Neural progenitor cell (in vitro differentiated cells): Measurements from ENCODE around the gene PRDX1. TPM values are rescaled to one million over a fixed set of nuclear protein-coding genes. Genes with fewer than 3 reads are reported as not detected.
"Not testable (repeated sequence)": the region's sequence is repeated elsewhere in the genome, so short reads cannot be mapped to it uniquely, and the experiment has no call there.

Source experiments
- DNase-seq: peaks from one replicate; pipeline ENCODE4 v3.0.0-alpha.2; 2016; ENCODE audit warnings: low spot score
- H2AFZ ChIP-seq: fragments of 200-600 bp; sonication (generic); replicated peaks from 2 replicates; pipeline ENCODE4 v1.6.1; 2016; ENCODE audit warnings: antibody characterized with exemption
- H3F3A ChIP-seq: fragments of 200-600 bp; sonication (generic); 2 replicates; pipeline ENCODE4 v1.6.1; 2016; ENCODE audit warnings: antibody characterized with exemption, low read depth
- H3K27ac ChIP-seq: fragments of 200-600 bp; sonication (generic); 2 replicates; pipeline ENCODE4 v1.5.1; 2016; ENCODE audit warnings: mild to moderate bottlenecking
- H3K27me3 ChIP-seq: fragments of 200-600 bp; sonication (generic); 2 replicates; pipeline ENCODE4 v1.6.1; 2016; ENCODE audit warnings: mild to moderate bottlenecking, moderate library complexity
- H3K36me3 ChIP-seq: fragments of 200-600 bp; sonication (generic); 2 replicates; pipeline ENCODE4 v1.5.1; 2016
- H3K4me1 ChIP-seq: fragments of 200-600 bp; sonication (generic); 2 replicates; pipeline ENCODE4 v1.6.1; 2016; ENCODE audit warnings: mixed run types
- H3K4me2 ChIP-seq: fragments of 200-600 bp; sonication (generic); 2 replicates; pipeline ENCODE4 v1.6.1; 2016
- H3K4me3 ChIP-seq: fragments of 200-600 bp; sonication (generic); 2 replicates; pipeline ENCODE4 v1.5.1; 2016
- H3K79me2 ChIP-seq: fragments of 200-600 bp; sonication (generic); 2 replicates; pipeline ENCODE4 v1.6.1; 2016; ENCODE audit warnings: low read depth
- H3K9ac ChIP-seq: fragments of 200-600 bp; sonication (generic); 2 replicates; pipeline ENCODE4 v1.6.1; 2016
- H3K9me3 ChIP-seq: fragments of 200-600 bp; sonication (generic); 2 replicates; pipeline ENCODE4 v1.5.1; 2016; ENCODE audit warnings: low read depth
- H4K20me1 ChIP-seq: fragments of 200-600 bp; sonication (generic); 2 replicates; pipeline ENCODE4 v1.6.1; 2016; ENCODE audit warnings: low read depth
- H3K27ac Mint-ChIP-seq: 3 replicates; pipeline ENCODE4 v1.8.0; 2021; ENCODE audit warnings: mixed read lengths
- H3K27me3 Mint-ChIP-seq: 2 replicates; pipeline ENCODE4 v1.8.0; 2022; ENCODE audit warnings: low read depth, mild to moderate bottlenecking, inconsistent platforms, moderate library complexity, mixed read lengths; ENCODE audit not compliant: insufficient read depth
- H3K36me3 Mint-ChIP-seq: 3 replicates; pipeline ENCODE4 v1.8.0; 2021; ENCODE audit warnings: mixed read lengths
- H3K4me1 Mint-ChIP-seq: 3 replicates; pipeline ENCODE4 v1.8.0; 2021; ENCODE audit warnings: mixed read lengths
- H3K4me3 Mint-ChIP-seq: 3 replicates; pipeline ENCODE4 v1.8.0; 2021; ENCODE audit warnings: mild to moderate bottlenecking, moderate library complexity, mixed read lengths
- H3K9me3 Mint-ChIP-seq: 3 replicates; pipeline ENCODE4 v1.8.0; 2020; ENCODE audit warnings: mixed read lengths
- CTCF ChIP-seq: fragments of 200-600 bp; sonication (generic); IDR thresholded peaks from 2 replicates; pipeline ENCODE4 v1.5.1; 2017; ENCODE audit warnings: antibody characterized with exemption, mild to moderate bottlenecking
- EZH2 ChIP-seq: fragments of 200-600 bp; sonication (generic); IDR thresholded peaks from 2 replicates; pipeline ENCODE4 v1.6.1; 2017; ENCODE audit warnings: antibody characterized with exemption, mild to moderate bottlenecking, moderate library complexity
- EZH2phosphoT487 ChIP-seq: fragments of 200-600 bp; sonication (generic); IDR thresholded peaks from 2 replicates; pipeline ENCODE4 v1.6.1; 2017; ENCODE audit warnings: antibody characterized with exemption
- total RNA-seq: library from RNA; depleted of rRNA; stranded (reverse); fragments of >200 nt; gene quantifications from 2 replicates; pipeline ENCODE4 v1.2.3, GENCODE V29; 2015; ENCODE audit warnings: low replicate concordance

PRDX1 gene
- total RNA-seq, 1 donor from 2014 or later, result 653 TPM

- no peak overlapping the region for H3K4me3 ChIP-seq
- H3K4me3 Mint-ChIP-seq, result no peak overlapping the region
Measured at GRCh38 chr1:45479039-45479748, 42.5 kb downstream of the PRDX1 start.

GRCh38 chr1:45478121-45478814 is 43.4 kb downstream of the PRDX1 start:
- no peak overlapping the region for H2AFZ ChIP-seq
- H3K4me1 ChIP-seq, result no peaks in the 10 kb centered on the region
- H3K9ac ChIP-seq, result no peak overlapping the region
- H3F3A ChIP-seq, result no peaks in the 10 kb centered on the region
- Mint-ChIP-seq H3K27me3 (no peaks in the 10 kb centered on the region), H3K9me3 (no peaks in the 10 kb centered on the region), H3K4me1 (no peaks in the 10 kb centered on the region), H3K4me3 (no peak overlapping the region), H3K36me3 (no peaks in the 10 kb centered on the region), H3K27ac (no peak overlapping the region)
- no peak for DNase-seq
- no peaks in the 10 kb centered on the region for H3K36me3 ChIP-seq
- no peak overlapping the region for H3K4me3 ChIP-seq
- H3K9me3 ChIP-seq, result no peaks in the 10 kb centered on the region
- no peaks in the 10 kb centered on the region for H4K20me1 ChIP-seq
- H3K79me2 ChIP-seq, result no peaks in the 10 kb centered on the region
- no peaks in the 10 kb centered on the region for H3K27me3 ChIP-seq
- no peak overlapping the region for H3K27ac ChIP-seq
- TF ChIP-seq EZH2phosphoT487, result no peak
- no peak for TF ChIP-seq CTCF
- TF ChIP-seq EZH2, result no peak
- H3K4me2 ChIP-seq, result no peak overlapping the region

More at GRCh38 chr1:45479039-45479748, 42.5 kb downstream of the PRDX1 start:
- no peak overlapping the region for H2AFZ ChIP-seq
- no peaks in the 10 kb centered on the region for H3K4me1 ChIP-seq
- no peak for TF ChIP-seq EZH2phosphoT487
- TF ChIP-seq EZH2, result no peak
- no peak for TF ChIP-seq CTCF
- H3K27me3 ChIP-seq, result no peaks in the 10 kb centered on the region
- no peaks in the 10 kb centered on the region for H3F3A ChIP-seq
- no peak overlapping the region for H3K9ac ChIP-seq
- H3K27ac ChIP-seq, result no peak overlapping the region
- Mint-ChIP-seq H3K27me3 (no peaks in the 10 kb centered on the region), H3K27ac (no peak overlapping the region), H3K9me3 (no peaks in the 10 kb centered on the region), H3K36me3 (no peaks in the 10 kb centered on the region), H3K4me1 (no peaks in the 10 kb centered on the region)
- H3K36me3 ChIP-seq, result no peaks in the 10 kb centered on the region
- DNase-seq, result no peak
- no peak overlapping the region for H3K4me2 ChIP-seq
- no peaks in the 10 kb centered on the region for H3K79me2 ChIP-seq
- H3K9me3 ChIP-seq, result no peaks in the 10 kb centered on the region
- H4K20me1 ChIP-seq, result no peaks in the 10 kb centered on the region

- H3K4me1 Mint-ChIP-seq, result no peaks in the 10 kb centered on the region
- H4K20me1 ChIP-seq, result no peaks in the 10 kb centered on the region
Measured at GRCh38 chr1:45477646-45478045, 44.0 kb downstream of the PRDX1 start.

GRCh38 chr1:45474194-45474593 is 47.5 kb downstream of the PRDX1 start:
- H3K36me3 ChIP-seq, H2AFZ ChIP-seq, H3K27ac ChIP-seq, H3F3A ChIP-seq, H4K20me1 ChIP-seq, H3K9me3 Mint-ChIP-seq, H3K79me2 ChIP-seq, DNase-seq, H3K27ac Mint-ChIP-seq, H3K4me3 Mint-ChIP-seq, H3K9ac ChIP-seq, H3K36me3 Mint-ChIP-seq, H3K27me3 ChIP-seq, H3K9me3 ChIP-seq, H3K4me1 Mint-ChIP-seq, H3K27me3 Mint-ChIP-seq, H3K4me1 ChIP-seq, H3K4me3 ChIP-seq, H3K4me2 ChIP-seq: not testable (repeated sequence)

More at GRCh38 chr1:45477646-45478045, 44.0 kb downstream of the PRDX1 start:
- H3K79me2 ChIP-seq, result no peaks in the 10 kb centered on the region
- H3K4me1 ChIP-seq, result no peaks in the 10 kb centered on the region
- no peaks in the 10 kb centered on the region for H3K27me3 ChIP-seq
- no peaks in the 10 kb centered on the region for H3F3A ChIP-seq
- no peaks in the 10 kb centered on the region for H3K36me3 ChIP-seq
- no peak overlapping the region for H3K4me3 Mint-ChIP-seq
- H3K36me3 Mint-ChIP-seq, result no peaks in the 10 kb centered on the region
- H3K27ac Mint-ChIP-seq, result no peak overlapping the region
- DNase-seq, result no peak
- H3K27ac ChIP-seq, result no peak overlapping the region
- H3K9me3 Mint-ChIP-seq, result no peaks in the 10 kb centered on the region
- no peak overlapping the region for H3K4me3 ChIP-seq
- H3K9ac ChIP-seq, result no peak overlapping the region
- no peaks in the 10 kb centered on the region for H3K27me3 Mint-ChIP-seq
- no peak overlapping the region for H3K4me2 ChIP-seq
- H2AFZ ChIP-seq, result no peak overlapping the region
- H3K9me3 ChIP-seq, result no peaks in the 10 kb centered on the region
- TF ChIP-seq CTCF (no peak), EZH2 (no peak), EZH2phosphoT487 (no peak)
